GM23338 (cell line): ENCODE data around the gene WWOX.

ENCODE experiments used
- CREB1 ChIP-seq: fragments of 250-450 bp; sonication (Bioruptor Pico); IDR thresholded peaks from 2 replicates; pipeline ENCODE4 v1.5.0; 2020; ENCODE audit warnings: low read depth, mild to moderate bottlenecking, moderate library complexity
- EZH2 ChIP-seq: fragments of 200-600 bp; sonication (generic); IDR thresholded peaks from one replicate; pipeline ENCODE4 v1.8.0; 2017; ENCODE audit warnings: antibody characterized with exemption, mild to moderate bottlenecking, low read depth; ENCODE audit not compliant: unreplicated experiment
- EZH2phosphoT487 ChIP-seq: fragments of 200-600 bp; sonication (generic); IDR thresholded peaks from one replicate; pipeline ENCODE4 v1.8.1; 2018; ENCODE audit warnings: antibody characterized with exemption; ENCODE audit not compliant: unreplicated experiment
- JUNB ChIP-seq: IDR thresholded peaks from one replicate; pipeline ENCODE4 v1.6.1; 2016; ENCODE audit warnings: antibody characterized with exemption; ENCODE audit not compliant: unreplicated experiment
- POLR2AphosphoS5 ChIP-seq: IDR thresholded peaks from 2 replicates; pipeline ENCODE4 v1.6.1; 2016; ENCODE audit warnings: antibody characterized with exemption, low read depth
- STAT1 ChIP-seq: IDR thresholded peaks from one replicate; pipeline ENCODE4 v1.6.1; 2016; ENCODE audit warnings: antibody characterized with exemption; ENCODE audit not compliant: unreplicated experiment
- ZNF114 ChIP-seq: fragments of 250-450 bp; sonication (Bioruptor Pico); IDR thresholded peaks from 2 replicates; pipeline ENCODE4 v1.5.0; 2020; ENCODE audit warnings: mild to moderate bottlenecking, moderate library complexity
- ZNF331 ChIP-seq: fragments of 250-450 bp; sonication (Bioruptor Pico); IDR thresholded peaks from 2 replicates; pipeline ENCODE4 v1.5.0; 2020; ENCODE audit warnings: low read depth, mild to moderate bottlenecking, moderate library complexity
- TF ChIP-seq, protein P1 (sequence below), 2 experiments: fragments of 200-600 bp in 1 of 2; sonication (generic) in 1 of 2; conservative IDR thresholded peaks; 2 replicates each; pipeline versions ENCODE4 v1.5.1 to v1.6.1; 2016 to 2017; ENCODE audit warnings: antibody characterized with exemption in 2 of 2, low read depth in 2 of 2, mild to moderate bottlenecking in 2 of 2, moderate library complexity in 1 of 2
- TF ChIP-seq, protein P2 (sequence below): IDR thresholded peaks from one replicate; pipeline ENCODE4 v1.6.1; 2018; ENCODE audit warnings: antibody characterized with exemption; ENCODE audit not compliant: unreplicated experiment
- TF ChIP-seq, protein P3 (sequence below): IDR thresholded peaks from 2 replicates; pipeline ENCODE4 v1.6.1; 2016; ENCODE audit warnings: antibody characterized with exemption

DNA sequence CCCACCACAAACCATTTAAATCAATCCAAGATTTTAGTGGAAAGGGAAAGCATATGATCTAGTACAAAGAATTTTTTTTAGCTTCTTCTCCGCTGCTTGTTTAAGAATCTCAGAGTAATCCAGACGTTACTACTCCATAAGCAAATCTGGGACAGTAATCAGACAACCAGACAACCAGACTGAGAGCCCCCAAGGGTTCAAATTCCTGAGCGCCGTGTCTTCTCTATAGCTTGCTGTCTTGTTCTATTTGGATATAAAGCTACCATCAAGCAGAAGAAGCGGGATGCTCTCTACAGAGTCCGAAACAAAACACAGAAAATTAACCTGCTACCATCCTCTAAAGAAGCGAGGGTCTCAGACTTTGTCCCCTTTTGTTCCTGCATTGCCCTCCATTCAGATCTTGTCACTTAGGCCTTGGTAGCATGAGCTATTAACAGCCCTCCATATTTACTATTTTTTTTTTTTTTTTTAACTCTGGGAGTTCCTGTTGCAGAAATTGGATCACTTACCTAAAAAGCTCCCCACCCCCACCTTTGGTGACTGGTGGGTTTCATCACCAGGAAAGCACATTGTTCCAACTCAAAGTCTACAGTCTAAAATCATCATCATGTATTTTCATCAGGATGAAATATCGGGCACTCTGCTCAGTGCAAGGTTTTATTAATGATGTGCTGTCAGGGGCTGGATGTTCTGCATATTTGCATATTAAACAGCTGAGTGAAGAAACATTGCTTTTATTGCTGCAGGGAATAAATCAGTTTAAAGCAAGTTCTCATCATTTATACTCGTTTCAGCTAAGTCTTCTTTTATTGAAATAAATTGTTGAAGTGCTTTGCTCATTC is 576.7 kb downstream of the WWOX start:
- TF ChIP-seq, protein P1, sequence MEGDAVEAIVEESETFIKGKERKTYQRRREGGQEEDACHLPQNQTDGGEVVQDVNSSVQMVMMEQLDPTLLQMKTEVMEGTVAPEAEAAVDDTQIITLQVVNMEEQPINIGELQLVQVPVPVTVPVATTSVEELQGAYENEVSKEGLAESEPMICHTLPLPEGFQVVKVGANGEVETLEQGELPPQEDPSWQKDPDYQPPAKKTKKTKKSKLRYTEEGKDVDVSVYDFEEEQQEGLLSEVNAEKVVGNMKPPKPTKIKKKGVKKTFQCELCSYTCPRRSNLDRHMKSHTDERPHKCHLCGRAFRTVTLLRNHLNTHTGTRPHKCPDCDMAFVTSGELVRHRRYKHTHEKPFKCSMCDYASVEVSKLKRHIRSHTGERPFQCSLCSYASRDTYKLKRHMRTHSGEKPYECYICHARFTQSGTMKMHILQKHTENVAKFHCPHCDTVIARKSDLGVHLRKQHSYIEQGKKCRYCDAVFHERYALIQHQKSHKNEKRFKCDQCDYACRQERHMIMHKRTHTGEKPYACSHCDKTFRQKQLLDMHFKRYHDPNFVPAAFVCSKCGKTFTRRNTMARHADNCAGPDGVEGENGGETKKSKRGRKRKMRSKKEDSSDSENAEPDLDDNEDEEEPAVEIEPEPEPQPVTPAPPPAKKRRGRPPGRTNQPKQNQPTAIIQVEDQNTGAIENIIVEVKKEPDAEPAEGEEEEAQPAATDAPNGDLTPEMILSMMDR (conservative IDR thresholded peaks at IDR 0.05; ENCODE audit: low read depth in 2 of 2), result no peak
- TF ChIP-seq EZH2 (no peak), POLR2AphosphoS5 (no peak), EZH2phosphoT487 (no peak), JUNB (no peak), CREB1 (CRISPR knock-in tag) (no peak), STAT1 (no peak), ZNF331 (CRISPR knock-in tag) (no peak), ZNF114 (CRISPR knock-in tag) (no peak)
- TF ChIP-seq, protein P2, sequence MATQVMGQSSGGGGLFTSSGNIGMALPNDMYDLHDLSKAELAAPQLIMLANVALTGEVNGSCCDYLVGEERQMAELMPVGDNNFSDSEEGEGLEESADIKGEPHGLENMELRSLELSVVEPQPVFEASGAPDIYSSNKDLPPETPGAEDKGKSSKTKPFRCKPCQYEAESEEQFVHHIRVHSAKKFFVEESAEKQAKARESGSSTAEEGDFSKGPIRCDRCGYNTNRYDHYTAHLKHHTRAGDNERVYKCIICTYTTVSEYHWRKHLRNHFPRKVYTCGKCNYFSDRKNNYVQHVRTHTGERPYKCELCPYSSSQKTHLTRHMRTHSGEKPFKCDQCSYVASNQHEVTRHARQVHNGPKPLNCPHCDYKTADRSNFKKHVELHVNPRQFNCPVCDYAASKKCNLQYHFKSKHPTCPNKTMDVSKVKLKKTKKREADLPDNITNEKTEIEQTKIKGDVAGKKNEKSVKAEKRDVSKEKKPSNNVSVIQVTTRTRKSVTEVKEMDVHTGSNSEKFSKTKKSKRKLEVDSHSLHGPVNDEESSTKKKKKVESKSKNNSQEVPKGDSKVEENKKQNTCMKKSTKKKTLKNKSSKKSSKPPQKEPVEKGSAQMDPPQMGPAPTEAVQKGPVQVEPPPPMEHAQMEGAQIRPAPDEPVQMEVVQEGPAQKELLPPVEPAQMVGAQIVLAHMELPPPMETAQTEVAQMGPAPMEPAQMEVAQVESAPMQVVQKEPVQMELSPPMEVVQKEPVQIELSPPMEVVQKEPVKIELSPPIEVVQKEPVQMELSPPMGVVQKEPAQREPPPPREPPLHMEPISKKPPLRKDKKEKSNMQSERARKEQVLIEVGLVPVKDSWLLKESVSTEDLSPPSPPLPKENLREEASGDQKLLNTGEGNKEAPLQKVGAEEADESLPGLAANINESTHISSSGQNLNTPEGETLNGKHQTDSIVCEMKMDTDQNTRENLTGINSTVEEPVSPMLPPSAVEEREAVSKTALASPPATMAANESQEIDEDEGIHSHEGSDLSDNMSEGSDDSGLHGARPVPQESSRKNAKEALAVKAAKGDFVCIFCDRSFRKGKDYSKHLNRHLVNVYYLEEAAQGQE, result no peak
- TF ChIP-seq, protein P3, sequence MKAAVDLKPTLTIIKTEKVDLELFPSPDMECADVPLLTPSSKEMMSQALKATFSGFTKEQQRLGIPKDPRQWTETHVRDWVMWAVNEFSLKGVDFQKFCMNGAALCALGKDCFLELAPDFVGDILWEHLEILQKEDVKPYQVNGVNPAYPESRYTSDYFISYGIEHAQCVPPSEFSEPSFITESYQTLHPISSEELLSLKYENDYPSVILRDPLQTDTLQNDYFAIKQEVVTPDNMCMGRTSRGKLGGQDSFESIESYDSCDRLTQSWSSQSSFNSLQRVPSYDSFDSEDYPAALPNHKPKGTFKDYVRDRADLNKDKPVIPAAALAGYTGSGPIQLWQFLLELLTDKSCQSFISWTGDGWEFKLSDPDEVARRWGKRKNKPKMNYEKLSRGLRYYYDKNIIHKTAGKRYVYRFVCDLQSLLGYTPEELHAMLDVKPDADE, result no peak
